Naive thymus-derived CD8-positive, alpha-beta T cell (primary cell): ENCODE measurements around the gene ADAMTS17. TPM values are rescaled to one million over a fixed set of nuclear protein-coding genes. Genes with fewer than 3 reads are reported as not detected.

Experiments
- ATAC-seq, 2 donors: fragments of 150-1000 bp; cut with Tn5 transposase in 1 of 2; sonication (Bioruptor Pico), chemical (Tn5 transposase) in 1 of 2; 1 replicate in 1 of 2; 2 replicates in 1 of 2; pipeline ENCODE4 v1.10.0; 2021; ENCODE audit warnings: mild to moderate bottlenecking in 2 of 2, moderate library complexity in 2 of 2
- POLR2A ChIA-PET: fragments of 350-600 bp; sonication (Branson Sonifier 250); formaldehyde crosslinking; loops from one replicate; lab custom pipeline; 2021; ENCODE audit warnings: antibody characterized with exemption; lab: Charles Lee
- DNase-seq, 10 donors: peaks; one replicate each; pipeline versions ENCODE4 v3.0.0 to v3.0.0-alpha.2; 2020 to 2022
- H3K27ac Mint-ChIP-seq, 10 donors: one replicate each; pipeline ENCODE4 v1.8.0; 2020 to 2022; ENCODE audit warnings: mild to moderate bottlenecking in 10 of 10, mixed read lengths in 10 of 10, moderate library complexity in 4 of 10, inconsistent platforms in 1 of 10
- H3K27me3 Mint-ChIP-seq, 5 donors: one replicate each; pipeline ENCODE4 v1.8.0; 2021 to 2022; ENCODE audit warnings: mixed read lengths in 5 of 5
- H3K36me3 Mint-ChIP-seq, 3 donors: one replicate each; pipeline ENCODE4 v1.8.0; 2020 to 2022; ENCODE audit warnings: mixed read lengths in 3 of 3, mild to moderate bottlenecking in 2 of 3, inconsistent platforms in 1 of 3
- H3K4me1 Mint-ChIP-seq, 4 donors: one replicate each; pipeline ENCODE4 v1.8.0; 2021 to 2022; ENCODE audit warnings: mixed read lengths in 4 of 4
- H3K4me3 Mint-ChIP-seq, 10 donors: one replicate each; pipeline ENCODE4 v1.8.0; 2020 to 2022; ENCODE audit warnings: mild to moderate bottlenecking in 10 of 10, mixed read lengths in 10 of 10, moderate library complexity in 6 of 10, inconsistent platforms in 1 of 10
- H3K9me3 Mint-ChIP-seq, 9 donors: one replicate each; pipeline ENCODE4 v1.8.0; 2020 to 2022; ENCODE audit warnings: mixed read lengths in 9 of 9, mild to moderate bottlenecking in 3 of 9, inconsistent platforms in 1 of 9, moderate library complexity in 1 of 9
- polyA plus RNA-seq, 3 donors: library from polyadenylated mRNA; unstranded; fragments of 300-500 nt; fragmentation: Illumina TruSeq; gene quantifications; one replicate each; pipeline ENCODE4 v1.2.3, GENCODE V29; 2021
- total RNA-seq, 8 experiments: library from RNA in 2 of 8; stranded (reverse) in 2 of 8; gene quantifications; one replicate each; pipeline ENCODE4 v1.2.3 and lab custom pipeline; 2021 to 2026

The ADAMTS17 gene
- total and polyA plus RNA-seq, 5 experiments from 2014 or later: 0.20 to 4.6 (median 1.8) TPM

DNA sequence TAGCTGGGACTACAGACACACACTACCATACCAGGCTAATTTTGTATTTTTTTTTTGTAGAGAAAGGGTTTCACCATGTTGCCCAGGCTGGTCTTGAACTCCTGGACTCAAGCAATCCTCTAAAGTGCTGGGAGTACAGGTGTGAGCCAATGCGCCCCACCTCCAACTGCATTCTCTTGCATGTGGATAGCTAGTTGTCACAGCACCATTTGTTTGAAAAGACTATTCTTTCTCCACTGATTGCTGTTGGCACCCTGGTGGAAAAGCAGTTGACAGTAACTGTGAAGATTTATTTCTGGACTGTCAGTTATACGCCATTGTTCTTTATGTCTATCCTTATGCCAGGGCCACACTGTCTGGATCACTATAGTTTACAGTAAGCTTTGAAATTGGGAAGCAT lies 303.9 kb downstream of the ADAMTS17 start:
- Mint-ChIP-seq H3K27me3 (no peaks in the 10 kb centered on the region), H3K27ac (no peak overlapping the region), H3K9me3 (no peaks in the 10 kb centered on the region), H3K4me3 (no peak overlapping the region), H3K36me3 (peaks cover 0 to 9% (median 2%) of the 10 kb centered on the region in 3 donors), H3K4me1 (no peaks in the 10 kb centered on the region)
- POLR2A ChIA-PET: no interaction called here
- ATAC-seq: no peak
- DNase-seq: no peak

DNA sequence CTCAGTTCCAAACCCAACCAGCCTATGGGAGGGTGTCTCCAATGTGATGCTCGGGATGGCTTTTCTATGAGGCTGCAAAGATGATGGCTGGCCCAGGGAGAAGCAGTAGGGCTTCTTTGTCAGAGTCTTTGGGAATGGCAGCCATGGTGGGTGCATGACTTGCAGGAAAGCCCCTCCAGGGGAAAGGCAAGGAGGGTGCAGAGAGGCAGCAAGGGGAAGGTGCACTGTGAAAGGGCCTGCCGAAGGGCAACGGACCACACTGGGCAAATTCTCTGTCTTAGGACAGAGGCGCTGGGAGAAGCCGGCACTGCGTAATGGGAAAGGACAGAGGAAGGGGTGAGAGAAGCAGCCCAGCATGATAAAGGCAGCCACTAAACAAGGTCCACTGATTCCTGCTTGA lies 305.8 kb downstream of the ADAMTS17 start:
- ATAC-seq (no peak), DNase-seq (no peak)
- Mint-ChIP-seq H3K4me3 (no peak overlapping the region), H3K27ac (no peak overlapping the region), H3K4me1 (no peaks in the 10 kb centered on the region), H3K36me3 (peaks cover 0 to 8% (median 2%) of the 10 kb centered on the region in 3 donors), H3K9me3 (no peaks in the 10 kb centered on the region), H3K27me3 (peaks cover 0 to 1% (median 0%) of the 10 kb centered on the region in 5 donors)
- POLR2A ChIA-PET: no interaction called here

DNA sequence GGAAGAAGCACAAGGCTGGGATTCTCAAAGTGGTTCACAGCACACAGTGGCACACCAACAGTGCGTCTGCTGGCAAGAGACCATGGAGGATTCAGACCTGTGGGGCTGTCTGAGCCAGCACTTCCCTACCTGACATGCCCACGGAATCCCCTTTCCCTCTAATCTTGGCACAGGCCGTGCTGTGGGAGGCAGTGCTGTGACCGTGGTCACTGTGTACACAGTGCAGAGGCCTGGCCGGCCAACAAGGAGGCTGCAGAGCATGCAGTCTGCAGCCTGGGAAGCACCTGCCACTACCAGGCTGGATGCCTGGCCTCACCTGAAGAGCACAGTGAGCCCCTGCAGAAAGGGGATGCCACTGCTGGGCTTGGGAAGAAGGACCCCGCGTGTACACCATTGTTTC lies 307.6 kb downstream of the ADAMTS17 start:
- Mint-ChIP-seq H3K36me3 (peaks cover 4 to 21% (median 7%) of the 10 kb centered on the region in 3 donors), H3K4me3 (no peak overlapping the region), H3K4me1 (no peaks in the 10 kb centered on the region), H3K27me3 (peaks cover 0 to 1% (median 0%) of the 10 kb centered on the region in 5 donors), H3K27ac (no peak overlapping the region), H3K9me3 (peaks cover 0 to 5% (median under 1%) of the 10 kb centered on the region in 9 donors)
- ATAC-seq (no peak), DNase-seq (no peak)
- POLR2A ChIA-PET: no interaction called here

DNA sequence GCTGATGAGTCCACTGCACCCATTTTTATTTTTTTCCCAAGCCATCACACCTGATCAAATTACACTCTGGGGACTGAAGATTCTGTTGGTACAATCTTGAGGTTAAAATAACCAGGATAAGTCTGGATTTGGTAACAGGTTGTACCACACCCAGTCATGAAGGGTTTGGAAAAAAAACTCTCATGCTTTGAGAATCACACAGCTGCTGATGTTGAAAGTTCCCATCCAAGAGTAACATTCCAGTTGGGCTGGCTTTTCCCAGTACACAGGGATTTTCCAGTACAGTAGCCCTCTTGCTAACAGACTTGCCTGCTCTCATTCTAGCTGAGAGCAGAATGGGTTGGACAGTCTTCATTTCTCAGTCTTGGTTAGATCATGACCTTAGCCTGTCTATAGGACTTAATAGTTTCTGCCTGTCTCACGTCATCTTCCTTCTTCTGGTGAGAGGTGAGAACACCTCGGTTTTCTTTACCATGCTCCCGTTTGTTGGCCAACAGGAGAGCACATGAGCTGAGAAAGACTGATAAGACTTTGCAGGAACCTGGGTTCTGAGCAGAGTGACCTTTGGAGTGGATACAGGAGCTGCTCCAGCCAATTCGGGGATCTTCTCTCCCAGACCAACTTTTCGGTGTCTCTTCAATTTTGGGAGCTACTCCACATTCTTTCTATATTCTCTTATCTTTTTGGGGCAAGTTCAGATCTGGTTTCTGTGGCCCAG lies 308.5 kb downstream of the ADAMTS17 start:
- Mint-ChIP-seq H3K4me3 (no peak overlapping the region), H3K27ac (no peak overlapping the region), H3K9me3 (peaks cover 1 to 14% (median 9%) of the 10 kb centered on the region in 9 donors), H3K36me3 (peaks cover 9 to 27% (median 16%) of the 10 kb centered on the region in 3 donors), H3K4me1 (peaks cover 0 to 2% (median 0%) of the 10 kb centered on the region in 4 donors), H3K27me3 (peaks cover 0 to 5% (median 1%) of the 10 kb centered on the region in 5 donors)
- POLR2A ChIA-PET: interaction anchor here (1.0 kb wide), 1 partner anchor 1246 kb away, joined by 3 read pairs; no protein-coding TSS in a partner anchor
- DNase-seq (no peak), ATAC-seq (no peak)

DNA sequence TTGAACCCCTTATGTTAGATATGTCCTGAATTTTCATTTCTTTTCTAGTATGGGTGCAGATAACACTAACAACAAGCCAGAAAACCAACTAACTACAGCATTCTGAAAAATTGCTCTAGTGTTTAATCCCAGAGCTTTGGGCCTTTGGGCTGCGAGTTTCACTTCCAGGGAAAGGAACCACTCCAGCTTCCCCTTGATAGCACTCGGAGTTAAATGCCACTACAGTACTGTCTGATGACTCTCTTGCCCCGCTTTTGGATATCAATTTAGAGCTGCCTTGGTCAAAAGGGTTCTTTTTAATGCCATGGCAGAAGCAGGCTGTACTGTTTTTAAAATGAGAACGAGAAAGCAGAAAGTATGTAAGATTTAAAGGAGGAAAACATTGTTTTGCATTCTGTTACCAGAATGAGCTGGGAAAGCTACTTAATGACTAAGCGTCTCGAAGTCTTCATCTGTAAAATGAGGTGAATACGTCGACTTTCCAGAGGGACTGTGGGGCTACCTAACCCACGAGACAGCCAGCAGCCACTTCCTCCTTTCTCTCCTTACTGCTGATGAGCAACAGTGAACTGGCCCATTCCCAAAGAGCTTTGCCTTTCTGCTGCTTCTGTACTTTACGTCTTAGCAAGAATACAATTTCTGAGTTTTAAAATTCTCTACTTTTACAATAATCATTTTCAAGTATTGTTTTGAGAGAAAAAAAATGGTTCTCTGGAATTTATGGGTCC lies 309.3 kb downstream of the ADAMTS17 start:
- Mint-ChIP-seq H3K4me1 (peaks cover 0 to 2% (median 0%) of the 10 kb centered on the region in 4 donors), H3K36me3 (peaks cover 12 to 35% (median 24%) of the 10 kb centered on the region in 3 donors), H3K27ac (no peak overlapping the region), H3K27me3 (peaks cover 0 to 5% (median 1%) of the 10 kb centered on the region in 5 donors), H3K9me3 (peaks cover 1 to 21% (median 17%) of the 10 kb centered on the region in 9 donors), H3K4me3 (no peak overlapping the region)
- ATAC-seq: no peak
- POLR2A ChIA-PET: interaction anchor here (1.0 kb wide), 1 partner anchor 1246 kb away, joined by 3 read pairs; no protein-coding TSS in a partner anchor
- DNase-seq: no peak

DNA sequence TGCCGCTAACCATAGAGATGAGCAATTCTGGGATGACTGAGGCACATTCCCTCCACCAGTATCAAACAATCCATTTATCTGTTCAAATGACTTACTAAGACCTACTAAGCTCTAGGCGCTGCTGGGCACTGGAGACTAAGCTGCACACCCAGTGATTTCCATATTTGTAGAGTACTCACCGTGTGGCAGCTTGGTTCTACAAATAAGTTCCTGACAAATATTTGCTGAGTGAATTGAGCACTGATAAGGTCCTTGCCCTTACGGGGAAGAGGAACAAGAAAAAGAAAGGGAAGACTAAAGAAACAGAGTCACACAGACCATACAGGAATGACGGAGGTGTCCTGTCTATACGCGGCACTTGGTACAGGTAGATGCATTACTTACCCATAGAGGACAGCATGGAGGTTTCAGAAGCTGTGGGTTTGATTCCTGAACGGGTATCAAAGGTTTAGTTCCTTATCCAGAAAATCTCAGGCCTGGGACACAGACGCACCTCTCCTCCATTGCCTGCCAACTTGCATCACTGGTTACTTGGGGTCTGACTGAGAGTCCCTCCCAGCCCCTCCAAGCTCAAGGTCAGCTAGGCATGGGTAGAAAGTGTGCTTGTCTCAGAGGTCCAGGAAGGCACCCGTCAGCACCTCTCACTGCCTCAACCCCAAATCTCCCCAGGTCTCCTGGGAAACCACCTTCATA lies 310.0 kb downstream of the ADAMTS17 start:
- Mint-ChIP-seq H3K4me1 (peaks cover 0 to 2% (median 0%) of the 10 kb centered on the region in 4 donors), H3K27ac (no peak overlapping the region)
- no peak for ATAC-seq

DNA sequence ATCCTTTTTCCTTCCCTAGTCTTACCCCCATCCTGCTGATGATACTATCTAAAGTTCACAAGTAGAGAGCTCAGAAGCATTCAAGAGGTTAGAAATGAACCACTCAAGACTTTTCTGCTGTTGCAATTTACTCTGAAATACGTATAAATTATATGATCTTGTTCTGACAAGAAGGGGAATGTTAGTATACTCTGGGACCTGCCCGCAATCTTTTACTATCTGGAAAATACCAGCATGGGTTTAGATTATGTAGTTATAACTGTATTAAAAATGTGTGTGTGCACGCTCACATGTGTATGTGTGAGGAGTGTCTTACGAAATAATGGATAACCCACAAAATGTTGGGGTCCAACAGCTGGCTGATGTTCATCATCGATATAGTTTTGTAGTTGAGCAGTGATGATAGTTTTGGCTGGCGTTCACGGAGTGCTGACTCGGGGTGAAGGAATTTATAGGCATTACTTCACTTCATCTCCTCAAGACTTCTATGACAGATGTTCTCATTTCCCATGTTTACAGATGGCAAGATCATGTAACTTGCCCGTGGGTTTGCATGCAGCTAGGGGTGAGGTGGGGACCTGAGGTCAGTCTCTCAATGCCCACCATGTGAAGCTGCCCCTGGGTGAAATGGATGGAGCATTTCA lies 311.1 kb downstream of the ADAMTS17 start:
- no peak overlapping the region for H3K27ac Mint-ChIP-seq
- H3K27me3 Mint-ChIP-seq: peaks cover 0 to 5% (median 1%) of the 10 kb centered on the region in 5 donors
- POLR2A ChIA-PET: interaction anchor here (0.5 kb wide), 1 partner anchor 18 kb away, joined by 6 read pairs; no protein-coding TSS in a partner anchor
- H3K4me3 Mint-ChIP-seq: no peak overlapping the region
- H3K9me3 Mint-ChIP-seq: peaks cover 6 to 31% (median 23%) of the 10 kb centered on the region in 9 donors
- peaks cover 0 to 2% (median 0%) of the 10 kb centered on the region in 4 donors for H3K4me1 Mint-ChIP-seq
- H3K36me3 Mint-ChIP-seq: peaks cover 12 to 45% (median 34%) of the 10 kb centered on the region in 3 donors
- ATAC-seq (no peak), DNase-seq (no peak)

More for the DNA sequence above, 310.0 kb downstream of the ADAMTS17 start:
- H3K27me3 Mint-ChIP-seq: peaks cover 0 to 5% (median 1%) of the 10 kb centered on the region in 5 donors
- H3K9me3 Mint-ChIP-seq: peaks cover 4 to 29% (median 22%) of the 10 kb centered on the region in 9 donors
- DNase-seq: no peak
- POLR2A ChIA-PET: interaction anchor here (0.5 kb wide), 1 partner anchor 17 kb away, joined by 6 read pairs; no protein-coding TSS in a partner anchor
- H3K36me3 Mint-ChIP-seq: peaks cover 12 to 42% (median 31%) of the 10 kb centered on the region in 3 donors
- no peak overlapping the region for H3K4me3 Mint-ChIP-seq

DNA sequence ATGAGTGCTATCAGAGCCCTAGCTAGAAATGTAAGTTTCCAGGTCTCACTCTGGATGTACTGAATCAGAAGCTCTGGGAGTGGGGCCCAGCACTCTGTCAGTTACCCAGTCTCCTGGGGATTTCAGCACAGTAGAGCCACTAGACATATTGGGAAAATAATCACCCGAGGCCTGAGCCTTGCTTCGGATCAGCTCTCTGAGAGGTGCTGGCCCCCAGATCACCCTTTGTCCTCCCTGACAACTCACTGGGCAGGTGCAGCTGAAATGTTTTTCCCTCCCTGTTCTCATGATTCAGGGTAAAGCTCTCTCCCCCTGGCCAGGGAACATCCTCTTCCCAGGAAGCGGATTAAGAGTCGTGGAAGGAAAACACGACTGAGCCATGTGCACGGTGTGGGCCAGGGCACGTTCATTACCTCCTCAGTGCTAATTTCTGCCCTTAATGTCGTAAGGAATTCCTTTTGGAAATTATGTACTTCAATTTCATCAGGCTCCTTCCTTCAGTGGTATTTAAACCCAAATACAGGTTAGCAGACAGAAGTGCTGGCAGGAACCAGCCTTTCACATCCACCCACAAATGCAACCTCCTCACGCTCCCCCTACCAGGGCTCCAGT lies 311.8 kb downstream of the ADAMTS17 start:
- H3K36me3 Mint-ChIP-seq: peaks cover 12 to 45% (median 34%) of the 10 kb centered on the region in 3 donors
- H3K27ac Mint-ChIP-seq: no peak overlapping the region

DNA sequence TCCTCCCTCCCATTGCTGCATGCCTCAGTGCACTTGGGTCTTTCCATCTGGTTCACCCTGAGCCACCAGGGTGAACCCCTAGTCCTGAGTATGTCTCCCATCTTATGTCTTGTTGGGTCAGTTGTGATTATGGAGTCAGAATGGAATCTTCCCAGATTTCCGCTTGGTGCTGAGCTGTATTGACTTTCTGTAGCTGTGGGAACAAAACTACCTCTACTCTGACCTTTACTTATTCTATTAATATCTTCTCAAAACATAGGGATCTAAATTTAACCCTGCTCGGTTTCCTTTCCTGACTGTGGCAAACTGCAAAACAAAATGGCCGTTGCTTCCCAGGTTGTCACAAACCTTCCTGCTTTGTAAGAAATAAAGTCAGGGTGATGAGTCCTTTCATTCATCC lies 312.7 kb downstream of the ADAMTS17 start:
- Mint-ChIP-seq H3K4me3 (no peak overlapping the region), H3K36me3 (peaks cover 12 to 40% (median 34%) of the 10 kb centered on the region in 3 donors), H3K9me3 (peaks cover 6 to 31% (median 23%) of the 10 kb centered on the region in 9 donors), H3K4me1 (peaks cover 0 to 2% (median 0%) of the 10 kb centered on the region in 4 donors), H3K27ac (no peak overlapping the region), H3K27me3 (peaks cover 0 to 5% (median 1%) of the 10 kb centered on the region in 5 donors)
- ATAC-seq: no peak
- DNase-seq: no peak
- POLR2A ChIA-PET: no interaction called here

More for the DNA sequence above, 311.8 kb downstream of the ADAMTS17 start:
- H3K9me3 Mint-ChIP-seq: peaks cover 6 to 31% (median 23%) of the 10 kb centered on the region in 9 donors
- POLR2A ChIA-PET: no interaction called here
- H3K4me3 Mint-ChIP-seq: no peak overlapping the region
- peaks cover 0 to 5% (median 1%) of the 10 kb centered on the region in 5 donors for H3K27me3 Mint-ChIP-seq
- no peak for ATAC-seq
- peaks cover 0 to 2% (median 0%) of the 10 kb centered on the region in 4 donors for H3K4me1 Mint-ChIP-seq
- no peak for DNase-seq

DNA sequence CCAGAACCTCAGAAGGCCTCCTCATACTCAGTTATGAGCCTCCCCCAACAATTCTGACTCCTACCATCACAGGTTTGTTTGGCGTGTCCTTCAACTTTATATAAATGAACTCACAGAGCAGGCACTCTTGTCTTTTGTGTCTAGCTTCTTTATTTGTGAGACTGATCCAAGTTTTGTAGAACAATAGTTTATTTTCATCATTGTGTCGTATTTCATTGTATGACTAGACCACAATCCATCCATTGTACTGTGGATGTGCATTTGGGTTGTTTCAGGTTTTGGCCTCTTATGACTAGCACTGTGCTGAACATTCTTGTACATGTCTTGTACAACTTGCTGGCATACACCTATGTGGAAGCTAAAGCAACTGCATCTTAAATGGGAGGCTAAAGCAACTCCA lies 315.7 kb downstream of the ADAMTS17 start:
- no peak overlapping the region for H3K4me3 Mint-ChIP-seq
- H3K9me3 Mint-ChIP-seq: peaks cover 6 to 31% (median 23%) of the 10 kb centered on the region in 9 donors
- H3K27me3 Mint-ChIP-seq: peaks cover 0 to 5% (median 0%) of the 10 kb centered on the region in 5 donors
- POLR2A ChIA-PET: no interaction called here
- H3K36me3 Mint-ChIP-seq: peaks cover 9 to 38% (median 34%) of the 10 kb centered on the region in 3 donors
- ATAC-seq (no peak), DNase-seq (no peak)
- H3K4me1 Mint-ChIP-seq: peaks cover 0 to 2% (median 0%) of the 10 kb centered on the region in 4 donors
- no peak overlapping the region for H3K27ac Mint-ChIP-seq

DNA sequence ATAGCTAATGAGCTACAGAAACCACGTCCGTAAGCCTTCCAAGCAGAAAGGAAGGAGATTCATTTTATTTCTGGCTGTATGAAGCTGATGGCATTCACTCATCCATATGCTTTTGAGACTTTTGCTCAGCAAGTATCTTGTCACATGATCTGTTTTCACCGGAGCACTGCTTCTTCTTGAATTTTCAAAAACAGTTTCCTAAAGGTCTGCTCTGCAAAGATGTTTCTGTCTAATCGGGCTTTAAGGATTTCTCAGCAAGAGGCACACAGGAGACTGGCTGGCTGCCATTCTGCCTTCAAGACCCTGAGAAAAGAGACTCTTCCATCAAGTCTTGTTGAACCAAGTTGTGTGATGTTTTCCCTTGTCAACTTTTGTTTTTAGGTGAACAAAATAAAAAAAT lies 319.0 kb downstream of the ADAMTS17 start:
- DNase-seq (no peak), ATAC-seq (no peak)
- Mint-ChIP-seq H3K4me1 (no peaks in the 10 kb centered on the region), H3K27me3 (no peaks in the 10 kb centered on the region), H3K36me3 (peaks cover 2 to 22% (median 22%) of the 10 kb centered on the region in 3 donors), H3K27ac (no peak overlapping the region), H3K4me3 (no peak overlapping the region), H3K9me3 (peaks cover 4 to 12% (median 9%) of the 10 kb centered on the region in 9 donors)
- POLR2A ChIA-PET: no interaction called here
